Upper lobe of left lung (tissue), 4 donors: ENCODE data around the gene MYL12A.

Experiments used
- CTCF ChIP-seq, 6 experiments: fragments of 450-650 bp in 4 of 6; fragments of 200-600 bp in 2 of 6; sonication (generic) in 2 of 6; IDR thresholded peaks; one replicate each; pipeline ENCODE4 v1.5.1; 2016 to 2019; ENCODE audit warnings: antibody characterized with exemption in 6 of 6
- EP300 ChIP-seq, 4 donors: sonication (generic); formaldehyde crosslinking; IDR thresholded peaks; one replicate each; pipeline ENCODE4 v1.5.1; 2017; ENCODE audit warnings: antibody characterized with exemption in 4 of 4, control low read depth in 2 of 4
- POLR2A ChIP-seq, 4 donors: fragments of 450-650 bp; IDR thresholded peaks; one replicate each; pipeline ENCODE4 v1.5.1; 2016 to 2017; ENCODE audit warnings: antibody characterized with exemption in 4 of 4, mild to moderate bottlenecking in 2 of 4
- POLR2AphosphoS5 ChIP-seq, 2 donors: sonication (generic); formaldehyde crosslinking; IDR thresholded peaks; one replicate each; pipeline ENCODE4 v1.5.1; 2017; ENCODE audit warnings: antibody characterized with exemption in 2 of 2

DNA sequence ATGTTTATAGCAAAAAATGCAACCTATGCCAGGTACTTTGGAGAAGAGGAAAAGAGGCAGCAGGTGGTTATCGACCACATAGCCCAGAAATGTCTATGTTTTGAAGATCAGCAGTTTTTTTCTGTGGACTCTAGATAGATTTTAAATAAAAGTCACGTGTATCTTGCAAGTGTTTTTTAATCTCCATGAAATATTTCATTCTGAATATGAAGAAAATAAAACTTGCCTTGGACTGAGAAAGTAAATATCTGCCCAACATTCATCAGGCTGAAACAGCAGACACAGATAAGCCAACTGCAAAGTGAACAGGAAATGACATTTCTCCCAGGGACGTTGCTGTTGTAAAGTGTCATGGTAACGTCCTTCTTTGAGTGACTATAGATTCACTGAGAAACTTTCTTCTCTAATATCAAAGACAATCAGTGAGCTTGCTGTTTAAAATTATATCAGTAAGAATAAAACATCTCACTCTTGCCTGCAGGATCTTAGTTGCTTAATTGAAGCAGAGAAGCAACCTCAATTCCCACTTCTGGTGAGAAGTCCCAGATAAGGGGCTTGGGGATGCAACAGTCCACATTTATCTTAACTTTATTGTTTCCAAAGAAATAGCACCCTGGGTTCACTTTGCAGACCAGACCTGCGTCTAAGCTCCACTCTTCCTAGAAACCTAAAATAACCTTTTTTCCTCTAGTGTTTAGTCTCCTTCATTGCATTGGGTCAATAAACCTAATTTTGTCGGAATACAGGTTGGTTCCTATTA lies 34.1 kb upstream of the MYL12A start:
- TF ChIP-seq CTCF (IDR thresholded peaks at IDR 0.05): no peak
- TF ChIP-seq POLR2AphosphoS5 (IDR thresholded peaks at IDR 0.05): no peak
- no peak for TF ChIP-seq POLR2A (IDR thresholded peaks at IDR 0.05)
- no peak for TF ChIP-seq EP300 (IDR thresholded peaks at IDR 0.05)
